K562 (cell line): ENCODE results near the gene DEF6. TPM values are rescaled to one million over a fixed set of nuclear protein-coding genes. Genes with fewer than 3 reads are reported as not detected.

Experiments used
- ATAC-seq: fragments of 200-7000 bp; cut with Tn5 transposase; 3 replicates; pipeline ENCODE4 v1.9.1; 2020; ENCODE audit warnings: moderate library complexity
- BruUV-seq: library from RNA; stranded (reverse); fragments of 400-500 nt; replicated peaks from 2 replicates; lab custom pipeline; 2021; lab: Mats Ljungman, UMichigan
- CTCF ChIA-PET: fragments of 300-600 bp; formaldehyde crosslinking; extraction: SDS; loops from one replicate; lab custom pipeline; 2021; ENCODE audit warnings: low intra/inter-chr PET ratio; lab: Yijun Ruan, JAX
- POLR2A ChIA-PET: fragments of 300-600, 350-650 bp; sonication (Branson Sonifier 250); formaldehyde crosslinking; extraction: SDS; loops from one replicate; lab custom pipeline; 2021; ENCODE audit warnings: antibody characterized with exemption, inconsistent platforms; lab: Yijun Ruan, JAX
- DNase-seq, 4 experiments: peaks; one replicate each; pipeline versions ENCODE4 v3.0.0 to v3.0.0-alpha.2; 2011 to 2018; ENCODE audit warnings: low spot score in 3 of 4, mixed read lengths in 3 of 4; ENCODE audit errors: extremely low read depth in 1 of 4
- FAIRE-seq: peaks from 2 replicates; lab custom pipeline; 2011; peaks lifted over from hg19 to GRCh38; lab: Jason Lieb, UNC
- H2AFZ ChIP-seq: 2 replicates; pipeline ENCODE4 v1.6.0; 2011; ENCODE audit warnings: low read depth, low read length, control low read depth, inconsistent platforms
- H3K27ac ChIP-seq: fragments of 200-600 bp; 3 replicates; pipeline ENCODE4 v1.8.0; 2011; ENCODE audit warnings: low read depth, mild to moderate bottlenecking, control low read depth, inconsistent platforms, low read length, moderate library complexity, mixed read lengths; ENCODE audit errors: extremely low read depth
- H3K27me3 ChIP-seq, 2 experiments: fragments of 300-600 bp in 1 of 2; 2 replicates in 1 of 2; 3 replicates in 1 of 2; pipeline versions ENCODE4 v1.6.0 to v1.8.0; 2011; ENCODE audit warnings: inconsistent platforms in 2 of 2, low read length in 2 of 2, mild to moderate bottlenecking in 1 of 2, mixed read lengths in 1 of 2, moderate library complexity in 1 of 2; ENCODE audit not compliant: control insufficient read depth in 2 of 2, insufficient read depth in 2 of 2
- H3K36me3 ChIP-seq: fragments of 300-600 bp; 3 replicates; pipeline ENCODE4 v1.8.0; 2011; ENCODE audit warnings: mild to moderate bottlenecking, low read length, inconsistent platforms; ENCODE audit not compliant: control insufficient read depth, insufficient read depth
- H3K4me1 ChIP-seq, 2 experiments: fragments of 200-600 bp in 1 of 2; replicated peaks in 1 of 2; 2 replicates in 1 of 2; 3 replicates in 1 of 2; pipeline versions ENCODE4 v1.5.1 to v1.8.0; 2011; ENCODE audit warnings: inconsistent platforms in 2 of 2, low read length in 2 of 2, mild to moderate bottlenecking in 1 of 2, mixed read lengths in 1 of 2, moderate library complexity in 1 of 2; ENCODE audit not compliant: control insufficient read depth in 2 of 2, insufficient read depth in 2 of 2
- H3K4me2 ChIP-seq: 2 replicates; pipeline ENCODE4 v1.6.1; 2011; ENCODE audit warnings: low read length, control low read depth, inconsistent platforms, mixed read lengths; ENCODE audit not compliant: insufficient read depth
- H3K4me3 ChIP-seq: fragments of 200-600 bp; sonication (generic), shearing (Covaris generic); 2 replicates; pipeline ENCODE4 v1.5.1; 2016; ENCODE audit warnings: control low read depth, inconsistent platforms
- H3K79me2 ChIP-seq: fragments of 200-600 bp; 3 replicates; pipeline ENCODE4 v1.8.0; 2011; ENCODE audit warnings: low read length, inconsistent platforms; ENCODE audit not compliant: control insufficient read depth, insufficient read depth
- H3K9ac ChIP-seq, 2 experiments: 2 replicates each; pipeline versions ENCODE4 v1.6.0 to v1.6.1; 2011; ENCODE audit warnings: low read depth in 2 of 2, low read length in 2 of 2, control low read depth in 1 of 2, inconsistent platforms in 1 of 2, mild to moderate bottlenecking in 1 of 2, mixed read lengths in 1 of 2; ENCODE audit not compliant: insufficient read depth in 1 of 2
- H3K9me1 ChIP-seq: one replicate; pipeline ENCODE4 v1.6.0; 2011; ENCODE audit warnings: inconsistent platforms, mild to moderate bottlenecking, low read length, moderate library complexity; ENCODE audit not compliant: control insufficient read depth, insufficient read depth
- H3K9me3 ChIP-seq: replicated peaks from 2 replicates; pipeline ENCODE4 v1.5.1; 2011; ENCODE audit warnings: low read depth, low read length, inconsistent platforms; ENCODE audit not compliant: control insufficient read depth, insufficient read depth
- H4K20me1 ChIP-seq: replicated peaks from 2 replicates; pipeline ENCODE4 v1.6.1; 2011; ENCODE audit warnings: low read length, inconsistent platforms, mixed read lengths; ENCODE audit not compliant: control insufficient read depth, insufficient read depth
- COPS2 ChIP-seq: fragments of 450-650 bp; conservative IDR thresholded peaks from 2 replicates; pipeline ENCODE4 v1.6.1; 2016; ENCODE audit warnings: mild to moderate bottlenecking, moderate library complexity
- ILF3 ChIP-seq: fragments of 450-650 bp; IDR thresholded peaks from 2 replicates; pipeline ENCODE4 v1.6.1; 2018; ENCODE audit warnings: antibody characterized with exemption, mild to moderate bottlenecking, moderate library complexity, borderline replicate concordance
- NR1H2 ChIP-seq: sonication (generic); formaldehyde crosslinking; IDR thresholded peaks from 2 replicates; pipeline ENCODE4 v1.4.0; 2020; ENCODE audit warnings: mild to moderate bottlenecking, missing genetic modification reagents
- ZBED1 ChIP-seq: IDR thresholded peaks from 2 replicates; pipeline ENCODE4 v1.6.1; 2014
- ZC3H11A ChIP-seq: IDR thresholded peaks from 2 replicates; pipeline ENCODE4 v1.6.1; 2012; ENCODE audit warnings: low read depth, low read length, improper control_type of control experiment
- ZNF280A ChIP-seq: fragments of 450-650 bp; IDR thresholded peaks from 2 replicates; pipeline ENCODE4 v1.6.1; 2018; ENCODE audit warnings: mild to moderate bottlenecking, low read depth; ENCODE audit not compliant: partially characterized antibody
- WGBS: fragments of 100-300 bp; shearing (Covaris generic); methylation state at CpG from one replicate; pipeline ENCODE4 v1.1.6; 2016; ENCODE audit warnings: low coverage, mixed read lengths; ENCODE audit not compliant: insufficient coverage; ENCODE audit errors: missing lambda C conversion rate; 5-methylcytosine and 5-hydroxymethylcytosine counted together
- in situ Hi-C: fragments of 300-500 bp; cut with MboI; formaldehyde crosslinking; loops from 4 replicates; pipeline ENCODE4 v1.15.0; 2018; ENCODE audit warnings: inconsistent platforms, mixed read lengths
- intact Hi-C: fragments of 100-400 bp; cut with micrococcal nuclease; formaldehyde crosslinking; loops from 2 replicates; pipeline ENCODE4 v1.14.2; 2022
- polyA plus RNA-seq, 8 experiments: library from polyadenylated mRNA; depleted of rRNA in 4 of 8; stranded (reverse) in 5 of 8; unstranded in 3 of 8; fragments of >200 nt; fragmentation: Nextera tagmentation in 2 of 8; fragmentation: Illumina TruSeq in 1 of 8; extraction: Ambion mirVana in 2 of 8; extraction: Trizol in 1 of 8; gene quantifications; 2 replicates each; pipeline versions ENCODE4 v1.2.1 to v1.2.3, GENCODE V29; 2011 to 2014; ENCODE audit warnings: inconsistent platforms in 1 of 8, missing spikeins in 1 of 8
- total RNA-seq, 7 experiments: library from RNA; depleted of rRNA in 6 of 7; stranded (reverse); fragments of >200 nt in 6 of 7; fragmentation: Illumina TruSeq in 2 of 7; extraction: Trizol in 2 of 7; gene quantifications; 2 replicates each; pipeline versions ENCODE4 v1.2.1 to v1.2.3, GENCODE V29; 2011 to 2021; ENCODE audit warnings: low replicate concordance in 1 of 7
- TF ChIP-seq, protein P1 (sequence below): sonication (generic); formaldehyde crosslinking; IDR thresholded peaks from 2 replicates; pipeline ENCODE4 v1.8.0; 2023; ENCODE audit warnings: mild to moderate bottlenecking, missing genetic modification reagents
- TF ChIP-seq, protein P2 (sequence below): fragments of 250-450 bp; sonication (Bioruptor Pico); IDR thresholded peaks from 2 replicates; pipeline ENCODE4 v1.5.1; 2021; ENCODE audit warnings: mild to moderate bottlenecking
- TF ChIP-seq, protein P3 (sequence below), 2 experiments: fragments of 250-450 bp in 1 of 2; fragments of 450-650 bp in 1 of 2; sonication (Bioruptor Pico) in 1 of 2; IDR thresholded peaks; 2 replicates each; pipeline versions ENCODE4 v1.6.1 to v1.8.0; 2016 to 2021; ENCODE audit warnings: mild to moderate bottlenecking in 2 of 2, moderate library complexity in 2 of 2, missing compliant biosample characterization in 1 of 2, missing genetic modification characterization in 1 of 2
- TF ChIP-seq, protein P4 (sequence below): fragments of 250-450 bp; sonication (Bioruptor Pico); IDR thresholded peaks from 2 replicates; pipeline ENCODE4 v1.5.0; 2021; ENCODE audit warnings: mild to moderate bottlenecking, moderate library complexity

The DEF6 gene
- total and polyA plus RNA-seq, 9 of the 15 experiments (the other 6 are each of a cell fraction or from before 2014, with no cell fraction given), result 1.3 to 44.6 (median 22.7) TPM

DNA sequence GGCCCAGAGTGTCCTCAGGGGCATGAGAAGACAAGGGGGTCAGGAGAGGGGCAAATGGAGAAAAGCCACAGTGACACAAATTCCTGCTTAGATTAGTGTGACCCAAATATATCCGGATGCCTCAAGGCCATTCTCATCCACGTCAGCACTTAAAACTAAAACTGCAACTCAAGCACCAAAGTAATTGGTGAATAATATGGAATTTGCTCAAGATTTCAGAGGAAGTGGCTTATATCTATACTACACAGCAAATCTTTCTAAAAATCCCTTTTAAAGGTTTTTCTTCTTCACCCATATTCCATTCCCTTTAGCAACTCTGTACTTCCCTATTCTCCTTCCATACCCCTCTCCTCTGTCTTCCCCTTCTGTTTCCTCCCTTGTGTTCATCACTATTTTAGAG is 15.2 kb downstream of the DEF6 start (continued):
- TF ChIP-seq, protein P1, sequence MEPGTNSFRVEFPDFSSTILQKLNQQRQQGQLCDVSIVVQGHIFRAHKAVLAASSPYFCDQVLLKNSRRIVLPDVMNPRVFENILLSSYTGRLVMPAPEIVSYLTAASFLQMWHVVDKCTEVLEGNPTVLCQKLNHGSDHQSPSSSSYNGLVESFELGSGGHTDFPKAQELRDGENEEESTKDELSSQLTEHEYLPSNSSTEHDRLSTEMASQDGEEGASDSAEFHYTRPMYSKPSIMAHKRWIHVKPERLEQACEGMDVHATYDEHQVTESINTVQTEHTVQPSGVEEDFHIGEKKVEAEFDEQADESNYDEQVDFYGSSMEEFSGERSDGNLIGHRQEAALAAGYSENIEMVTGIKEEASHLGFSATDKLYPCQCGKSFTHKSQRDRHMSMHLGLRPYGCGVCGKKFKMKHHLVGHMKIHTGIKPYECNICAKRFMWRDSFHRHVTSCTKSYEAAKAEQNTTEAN (CRISPR knock-in tag), result no peak

GRCh38 chr6:35317483-35318195 is 20.0 kb downstream of the DEF6 start:
- Histone ChIP-seq H3K9ac (peak overlapping the region in 1 of 2 experiments; percentile 22; a peak in 1 of 4 replicates), H3K9me1 (no peaks in the 10 kb centered on the region), H3K27ac (no peak overlapping the region), H2AFZ (no peak overlapping the region), H3K27me3 (no peaks in the 10 kb centered on the region), H3K36me3 (peaks cover 33% of the 10 kb centered on the region; the same call in 2 of the 3 replicates), H3K9me3 (no peaks in the 10 kb centered on the region), H3K4me2 (no peak overlapping the region), H3K4me3 (no peak overlapping the region), H3K79me2 (no peaks in the 10 kb centered on the region), H3K4me1 (peaks cover 0 to 14% of the 10 kb centered on the region in 2 experiments; a peak in 1 of 5 replicates), H4K20me1 (no peaks in the 10 kb centered on the region)
- intact Hi-C loops, result no loop called here
- DNase-seq (no peak), ATAC-seq (no peak), FAIRE-seq (no peak)
- 94% methylated on average over 28 of the region's 28 CpGs for WGBS
- POLR2A ChIA-PET, result interaction anchor here (1.0 to 2.1 kb wide), 2 partner anchors 7 to 11 kb away, joined by 3 to 10 read pairs; no protein-coding TSS in a partner anchor
- in situ Hi-C loops, result no loop called here
- CTCF ChIA-PET, result no interaction called here
- TSS peak; percentile 11 for BruUV-seq
- TF ChIP-seq COPS2 (no peak), ZNF280A (no peak), NR1H2 (CRISPR knock-in tag) (no peak), ZBED1 (no peak), ILF3 (no peak), ZC3H11A (no peak)
- TF ChIP-seq, protein P2, sequence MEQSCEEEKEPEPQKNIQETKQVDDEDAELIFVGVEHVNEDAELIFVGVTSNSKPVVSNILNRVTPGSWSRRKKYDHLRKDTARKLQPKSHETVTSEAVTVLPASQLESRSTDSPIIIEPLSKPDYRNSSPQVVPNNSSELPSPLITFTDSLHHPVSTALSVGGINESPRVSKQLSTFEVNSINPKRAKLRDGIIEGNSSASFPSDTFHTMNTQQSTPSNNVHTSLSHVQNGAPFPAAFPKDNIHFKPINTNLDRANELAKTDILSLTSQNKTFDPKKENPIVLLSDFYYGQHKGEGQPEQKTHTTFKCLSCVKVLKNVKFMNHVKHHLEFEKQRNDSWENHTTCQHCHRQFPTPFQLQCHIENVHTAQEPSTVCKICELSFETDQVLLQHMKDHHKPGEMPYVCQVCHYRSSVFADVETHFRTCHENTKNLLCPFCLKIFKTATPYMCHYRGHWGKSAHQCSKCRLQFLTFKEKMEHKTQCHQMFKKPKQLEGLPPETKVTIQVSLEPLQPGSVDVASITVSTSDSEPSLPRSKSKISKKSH, result no peak
- TF ChIP-seq, protein P3, sequence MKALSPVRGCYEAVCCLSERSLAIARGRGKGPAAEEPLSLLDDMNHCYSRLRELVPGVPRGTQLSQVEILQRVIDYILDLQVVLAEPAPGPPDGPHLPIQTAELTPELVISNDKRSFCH (CRISPR knock-in tag; IDR thresholded peaks at IDR 0.05), result no peak
- TF ChIP-seq, protein P3 (tag; IDR thresholded peaks at IDR 0.05), result no peak
- TF ChIP-seq, protein P4, sequence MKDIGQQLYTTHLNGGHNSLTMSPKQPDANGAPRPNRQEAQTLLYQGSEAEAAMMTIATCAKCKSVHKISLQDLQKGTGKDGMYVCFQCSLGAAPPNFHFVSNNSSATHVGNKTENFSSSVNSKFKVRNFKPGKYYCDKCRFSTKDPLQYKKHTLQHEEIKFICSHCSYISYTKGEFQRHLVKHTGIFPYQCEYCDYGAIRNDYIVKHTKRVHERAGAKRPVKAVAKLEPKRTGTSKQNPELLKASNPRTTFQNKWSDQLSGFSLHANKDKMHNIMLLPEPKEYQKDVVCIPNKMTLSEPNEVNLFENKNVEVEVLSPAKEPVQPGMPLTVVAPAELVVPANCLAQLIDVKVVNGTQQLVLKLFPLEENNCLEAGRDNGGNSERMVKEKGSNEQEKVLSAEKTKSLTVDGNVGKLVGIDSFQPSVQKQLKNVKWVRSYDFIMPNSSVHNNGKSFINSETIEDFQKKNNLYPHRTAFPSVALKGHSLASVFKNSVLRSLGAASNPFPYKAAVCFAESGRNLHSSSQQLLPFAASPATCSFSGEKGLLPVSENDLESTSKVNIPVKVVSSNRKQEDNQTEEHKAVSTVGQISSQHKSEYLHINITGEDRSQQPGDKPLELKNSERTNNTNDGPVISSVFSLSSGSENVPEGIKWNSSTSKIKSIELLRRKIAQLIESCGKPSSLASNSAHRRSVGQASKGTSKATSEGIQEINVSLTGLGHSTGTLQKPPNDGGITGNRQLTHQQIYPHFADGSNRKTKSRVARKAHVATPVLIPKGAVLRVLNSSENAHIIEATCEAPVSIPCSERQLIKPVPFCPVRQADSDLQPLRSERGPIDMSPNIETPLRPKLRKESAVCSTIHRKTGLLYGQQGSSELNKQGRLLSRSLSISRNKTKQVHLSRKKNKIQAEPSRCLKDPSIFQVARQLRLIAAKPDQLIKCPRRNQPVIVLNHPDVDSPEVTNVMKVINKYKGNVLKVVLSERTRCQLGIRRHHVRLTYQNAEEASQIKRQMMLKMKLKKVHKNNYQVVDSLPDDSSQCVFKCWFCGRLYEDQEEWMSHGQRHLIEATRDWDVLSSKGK (CRISPR knock-in tag), result no peak
